GM21576 (cell line): ENCODE results near the gene NIFK.
"Not testable (repeated sequence)": the region's sequence is repeated elsewhere in the genome, so short reads cannot be mapped to it uniquely, and the experiment has no call there.

ENCODE experiments used
- ATAC-seq: cut with Tn5 transposase; IDR thresholded peaks from one replicate; pipeline ENCODE4 v1.9.1; 2021; ENCODE audit warnings: mild to moderate bottlenecking, moderate library complexity; ENCODE audit not compliant: unreplicated experiment

NIFK gene

DNA sequence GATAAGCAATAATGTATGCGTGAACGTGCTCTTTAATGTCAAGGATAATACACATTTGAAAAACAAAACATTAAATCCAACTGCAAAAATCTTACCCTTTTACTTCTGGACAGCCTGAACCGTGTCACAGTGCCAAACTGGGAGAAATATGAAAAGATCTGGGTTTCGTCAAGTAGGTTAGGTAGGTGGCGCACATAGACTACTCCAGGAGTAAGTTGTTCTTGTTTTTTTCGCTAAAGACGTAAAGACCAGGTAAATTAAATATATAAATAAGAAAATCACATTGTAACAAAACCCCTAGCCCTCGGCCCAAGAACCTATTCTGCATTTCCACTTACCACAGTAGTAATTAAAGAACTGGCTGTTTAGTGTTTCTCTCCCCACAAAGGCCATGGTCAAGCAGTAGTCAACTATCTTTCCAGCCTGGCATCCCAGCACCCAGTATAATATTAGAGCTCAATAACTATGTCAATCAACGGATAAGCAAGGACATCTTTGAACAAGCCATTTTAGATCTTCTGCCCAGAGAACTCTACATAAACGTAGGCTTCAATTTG, 1.1 kb downstream of the NIFK start:
- no peak for ATAC-seq

- ATAC-seq: not testable (repeated sequence)
Measured at GRCh38 chr2:121734544-121734943, 2.1 kb downstream of the NIFK start.

- ATAC-seq: no peak
Measured at GRCh38 chr2:121731366-121731765, 5.3 kb downstream of the NIFK start.

DNA sequence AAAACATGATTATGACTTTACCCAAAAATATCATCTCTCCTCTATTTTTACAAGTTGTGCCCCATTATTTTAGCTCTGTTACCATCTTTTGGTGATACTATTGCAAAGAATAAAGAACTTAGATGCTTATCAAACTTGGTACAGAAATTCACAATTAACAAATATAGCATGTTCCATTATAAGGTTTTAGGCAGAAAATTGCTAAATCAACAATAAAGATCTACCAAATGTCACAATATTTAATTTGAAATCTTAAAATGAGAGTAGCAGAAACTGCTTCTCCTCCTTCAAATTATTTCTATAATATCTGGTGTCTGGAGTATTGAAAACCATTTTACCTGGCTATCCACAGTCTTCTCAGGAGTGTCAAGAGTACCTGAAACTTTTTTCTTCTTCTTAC, 8.7 kb downstream of the NIFK start:
- no peak for ATAC-seq

DNA sequence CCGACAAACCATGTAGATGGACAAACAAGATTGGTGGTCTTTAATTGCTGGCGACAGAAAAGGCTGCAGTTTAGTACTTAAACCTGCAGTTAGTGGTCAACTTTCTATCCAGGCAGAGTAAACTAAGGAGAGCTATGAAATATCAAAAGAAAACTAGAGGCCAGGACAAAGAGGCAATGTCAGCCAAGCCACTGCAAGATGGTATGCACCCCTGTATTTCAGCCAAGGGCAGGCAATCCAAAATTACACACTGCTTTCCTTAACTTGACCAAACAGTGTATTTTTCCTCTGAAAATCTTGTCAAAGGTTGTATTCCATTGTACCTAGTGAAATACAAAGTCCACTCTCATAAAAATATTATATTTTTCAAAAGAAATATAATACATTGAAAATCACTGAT, 9.3 kb downstream of the NIFK start:
- ATAC-seq: no peak

GRCh38 chr2:121723316-121723715, 13.4 kb downstream of the NIFK start:
- no peak for ATAC-seq

GRCh38 chr2:121722479-121722878, 14.2 kb downstream of the NIFK start:
- ATAC-seq: no peak

DNA sequence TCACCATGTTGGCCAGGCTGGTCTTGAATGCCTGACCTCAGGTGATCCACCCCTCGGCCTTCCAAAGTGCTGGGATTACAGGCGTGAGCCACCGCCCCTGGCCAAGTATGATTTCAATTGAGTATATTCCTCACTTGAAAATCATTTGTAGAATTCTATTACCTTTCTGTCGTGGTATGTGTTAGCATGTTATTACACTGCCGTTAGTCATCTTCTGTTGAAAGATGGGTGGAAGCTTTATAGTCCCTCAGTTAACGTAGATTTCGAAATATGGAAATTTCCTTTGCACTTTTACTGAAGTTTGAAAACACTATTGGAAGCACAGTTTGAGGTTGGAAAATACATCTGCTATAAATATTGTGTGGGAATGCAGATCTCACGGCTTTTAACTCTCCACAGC, 14.7 kb downstream of the NIFK start:
- ATAC-seq: no peak

- ATAC-seq: no peak
Measured at GRCh38 chr2:121717529-121717928, 19.1 kb downstream of the NIFK start.

DNA sequence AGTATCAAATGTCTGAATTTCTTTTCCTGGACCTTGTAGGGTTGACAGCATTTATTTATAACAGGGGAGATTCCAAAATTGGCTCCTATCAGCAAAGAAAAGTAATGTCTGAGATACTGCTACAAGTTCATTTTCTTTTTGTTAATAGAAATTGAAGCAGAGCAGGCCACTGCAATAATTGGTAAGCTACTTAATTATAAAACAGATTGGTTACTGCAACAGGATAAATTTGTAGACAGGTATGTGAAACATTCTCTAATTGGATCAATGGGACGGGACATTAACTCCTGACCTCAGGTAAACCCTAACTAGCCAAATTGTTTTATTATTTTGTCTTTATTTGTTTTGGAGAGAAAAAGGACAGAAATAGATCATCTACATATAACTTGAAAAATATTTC, 20.5 kb downstream of the NIFK start:
- no peak for ATAC-seq

DNA sequence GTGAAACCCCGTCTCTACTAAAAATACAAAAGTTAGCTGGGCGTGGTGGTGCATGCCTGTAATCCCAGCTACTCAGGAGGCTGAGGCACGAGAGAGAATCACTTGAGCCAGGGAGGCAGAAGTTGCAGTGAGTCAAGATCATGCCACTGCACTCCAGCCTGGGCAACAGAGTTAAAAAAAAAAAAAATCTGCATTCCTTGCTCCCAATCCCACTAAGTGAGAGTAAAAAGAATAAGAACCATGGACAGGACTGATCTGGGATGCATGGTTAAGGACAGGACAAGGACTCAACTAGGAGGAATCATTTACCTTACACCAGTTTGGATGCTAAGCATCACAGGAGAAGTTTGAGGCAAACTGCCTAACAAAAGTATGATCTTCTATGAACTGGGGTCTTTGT, 25.2 kb downstream of the NIFK start:
- not testable (repeated sequence) for ATAC-seq

- no peak for ATAC-seq
Measured at GRCh38 chr2:121710470-121711170, 26.1 kb downstream of the NIFK start.

- ATAC-seq: no peak
Measured at GRCh38 chr2:121709776-121710469, 26.8 kb downstream of the NIFK start.

GRCh38 chr2:121707920-121708361, 28.7 kb downstream of the NIFK start:
- ATAC-seq: no peak

DNA sequence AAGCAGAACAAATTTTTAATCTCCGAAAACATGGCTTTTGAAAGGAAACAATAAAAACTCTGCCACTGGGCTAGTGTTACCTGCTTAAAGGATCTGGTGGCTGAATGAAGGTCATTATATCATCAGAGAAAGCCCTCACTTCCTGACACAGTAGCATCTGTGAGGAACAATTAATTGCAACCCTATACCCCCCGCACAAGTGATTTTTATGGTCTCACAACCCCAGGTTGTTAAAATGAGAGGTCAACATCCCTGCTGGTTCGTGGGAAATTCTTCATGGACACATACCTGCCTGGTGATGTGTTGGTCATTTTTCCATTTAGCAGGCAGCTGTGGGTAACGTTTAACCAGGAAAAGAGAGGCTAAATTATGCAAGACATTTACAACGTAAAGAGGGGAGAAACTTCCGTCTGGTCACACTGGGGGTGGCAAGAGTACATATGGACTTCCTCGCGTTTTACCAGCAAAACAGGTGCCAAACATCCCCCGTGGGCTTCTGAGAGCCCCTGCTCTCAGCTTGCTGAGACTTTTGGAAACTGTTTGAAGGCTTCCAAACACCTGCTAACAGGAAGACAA, 29.2 kb downstream of the NIFK start:
- no peak for ATAC-seq

DNA sequence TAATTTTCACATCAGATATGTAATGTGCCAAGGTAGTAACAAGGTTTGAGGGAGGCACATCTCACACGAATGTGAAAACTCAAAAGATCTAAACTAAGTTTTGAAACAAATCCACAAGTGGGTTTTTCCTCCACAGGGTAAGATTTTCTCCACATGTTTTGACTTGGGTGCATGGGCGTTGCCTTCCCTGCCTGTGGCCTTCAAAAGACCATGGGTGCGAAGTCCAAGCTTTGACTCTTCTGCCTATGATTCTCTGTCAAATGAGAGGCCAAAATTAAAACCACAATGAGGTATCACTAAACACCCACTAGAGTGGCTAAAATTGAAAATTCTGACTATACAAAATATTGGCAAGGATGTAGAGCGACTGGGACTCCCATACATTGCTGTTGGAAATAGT, 30.7 kb downstream of the NIFK start:
- no peak for ATAC-seq

DNA sequence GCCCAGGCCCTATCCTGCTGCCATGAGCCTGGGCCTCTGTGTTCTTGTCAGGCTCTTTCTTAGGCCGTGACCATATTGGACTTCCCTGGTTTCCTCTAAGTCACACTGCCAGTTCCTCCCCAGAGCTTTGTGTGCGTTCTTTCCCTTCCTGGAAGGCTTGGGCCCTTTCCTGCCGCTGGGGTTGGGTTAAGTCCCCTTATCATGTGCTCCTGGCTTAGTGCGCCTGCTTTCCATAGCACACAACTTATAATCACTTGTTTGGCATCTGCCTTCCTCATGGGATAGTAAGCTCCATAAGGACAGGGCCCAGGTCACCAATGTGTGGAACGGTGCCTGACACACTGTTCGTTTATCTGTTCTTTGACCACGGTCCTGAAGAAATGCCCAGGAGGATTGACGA, 31.3 kb downstream of the NIFK start:
- no peak for ATAC-seq

DNA sequence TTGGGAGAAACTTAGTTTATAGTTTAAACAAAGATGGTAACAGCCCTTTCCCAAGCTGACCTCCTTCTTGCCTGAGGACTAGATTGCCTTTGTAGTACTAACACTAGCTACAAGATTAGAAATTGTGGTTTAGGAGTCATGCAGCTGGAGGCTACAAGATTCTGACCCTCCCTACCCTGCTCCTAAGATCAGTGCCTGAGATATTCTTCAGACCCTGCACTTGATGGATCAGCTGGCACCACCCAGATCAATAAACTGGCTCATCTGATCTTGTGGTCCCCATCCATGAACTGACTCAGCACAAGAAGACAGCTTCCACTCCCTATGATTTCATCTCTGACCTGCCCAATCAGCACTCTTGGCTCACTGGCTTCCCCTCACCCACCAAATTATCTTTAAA, 34.9 kb downstream of the NIFK start:
- not testable (repeated sequence) for ATAC-seq

GRCh38 chr2:121699421-121700333, 37.0 kb downstream of the NIFK start:
- ATAC-seq: peak; percentile 98

- ATAC-seq: no peak
Measured at GRCh38 chr2:121698318-121698930, 38.3 kb downstream of the NIFK start.
